PC-3 (cell line): ENCODE measurements around the gene TBC1D13.

ENCODE experiments used
- CTCF ChIP-seq: fragments of 300-600 bp; sonication (generic); conservative IDR thresholded peaks from 2 replicates; pipeline ENCODE4 v1.5.1; 2017; ENCODE audit warnings: antibody characterized with exemption, low read depth, mild to moderate bottlenecking, low read length
- EZH2 ChIP-seq: fragments of 300-600 bp; sonication (generic); IDR thresholded peaks from one replicate; pipeline ENCODE4 v1.6.1; 2017; ENCODE audit warnings: antibody characterized with exemption, mild to moderate bottlenecking, low read length; ENCODE audit not compliant: unreplicated experiment

GRCh38 chr9:128845186-128845931, 58.3 kb downstream of the TBC1D13 start:
- TF ChIP-seq CTCF (no peak), EZH2 (no peak)
